Neuronal stem cell (in vitro differentiated cells): ENCODE measurements around the gene DNAAF8. TPM values are rescaled to one million over a fixed set of nuclear protein-coding genes. Genes with fewer than 3 reads are reported as not detected.

Experiments used
- DNase-seq: peaks from one replicate; pipeline ENCODE4 v3.0.0-alpha.2; 2013; ENCODE audit warnings: low spot score
- H2AFZ ChIP-seq: one replicate; pipeline ENCODE4 v1.6.1; 2013; ENCODE audit warnings: mild to moderate bottlenecking, low read length, inconsistent platforms
- H2AK5ac ChIP-seq: 2 replicates; pipeline ENCODE4 v1.6.1; 2013; ENCODE audit warnings: low read depth, mild to moderate bottlenecking, inconsistent platforms, low read length, moderate library complexity, mixed read lengths
- H2BK120ac ChIP-seq: 2 replicates; pipeline ENCODE4 v1.6.1; 2013; ENCODE audit warnings: low read depth, mild to moderate bottlenecking, inconsistent platforms, low read length, moderate library complexity, mixed read lengths
- H2BK12ac ChIP-seq: one replicate; pipeline ENCODE4 v1.6.1; 2013; ENCODE audit warnings: low read length, inconsistent platforms
- H2BK15ac ChIP-seq: 2 replicates; pipeline ENCODE4 v1.6.1; 2013; ENCODE audit warnings: mild to moderate bottlenecking, low read length, inconsistent platforms, mixed read lengths
- H2BK5ac ChIP-seq: one replicate; pipeline ENCODE4 v1.6.1; 2013; ENCODE audit warnings: inconsistent platforms, mild to moderate bottlenecking, low read length, moderate library complexity
- H3K14ac ChIP-seq: one replicate; pipeline ENCODE4 v1.6.1; 2013; ENCODE audit warnings: low read length, inconsistent platforms
- H3K18ac ChIP-seq: 2 replicates; pipeline ENCODE4 v1.6.1; 2013; ENCODE audit warnings: low read length, inconsistent platforms
- H3K23ac ChIP-seq: 2 replicates; pipeline ENCODE4 v1.6.1; 2013; ENCODE audit warnings: low read depth, mild to moderate bottlenecking, mixed read lengths, low read length, inconsistent platforms; ENCODE audit not compliant: poor library complexity
- H3K27ac ChIP-seq: replicated peaks from 3 replicates; pipeline ENCODE4 v1.5.1; 2013; ENCODE audit warnings: low read length, inconsistent platforms
- H3K27me3 ChIP-seq, 3 experiments: 2 replicates each; pipeline ENCODE4 v1.6.1; 2013; ENCODE audit warnings: low read length in 3 of 3, mild to moderate bottlenecking in 2 of 3, inconsistent platforms in 1 of 3, low read depth in 1 of 3, mixed read lengths in 1 of 3, moderate library complexity in 1 of 3; ENCODE audit not compliant: control insufficient read depth in 3 of 3, insufficient read depth in 3 of 3
- H3K36me3 ChIP-seq, 2 donors: replicated peaks in 1 of 2; 2 replicates each; pipeline ENCODE4 v1.6.1; 2013; ENCODE audit warnings: low read length in 2 of 2; ENCODE audit not compliant: control insufficient read depth in 2 of 2, insufficient read depth in 2 of 2
- H3K4ac ChIP-seq: 2 replicates; pipeline ENCODE4 v1.6.1; 2013; ENCODE audit warnings: inconsistent platforms, mild to moderate bottlenecking, low read length, moderate library complexity
- H3K4me1 ChIP-seq, 2 donors: 1 replicate in 1 of 2; 2 replicates in 1 of 2; pipeline ENCODE4 v1.6.1; 2013; ENCODE audit warnings: low read length in 2 of 2, low read depth in 1 of 2; ENCODE audit not compliant: control insufficient read depth in 2 of 2, insufficient read depth in 1 of 2
- H3K4me2 ChIP-seq: one replicate; pipeline ENCODE4 v1.6.1; 2013; ENCODE audit warnings: mild to moderate bottlenecking, low read length, inconsistent platforms; ENCODE audit not compliant: insufficient read depth, poor library complexity, severe bottlenecking
- H3K4me3 ChIP-seq, 2 donors: 2 replicates each; pipeline ENCODE4 v1.5.1; 2013; ENCODE audit warnings: low read length in 2 of 2, mild to moderate bottlenecking in 2 of 2, inconsistent platforms in 1 of 2, moderate library complexity in 1 of 2
- H3K79me1 ChIP-seq: one replicate; pipeline ENCODE4 v1.6.1; 2013; ENCODE audit warnings: low read depth, mild to moderate bottlenecking, inconsistent platforms, low read length, moderate library complexity
- H3K9ac ChIP-seq: one replicate; pipeline ENCODE4 v1.6.1; 2013; ENCODE audit warnings: mild to moderate bottlenecking, low read depth, low read length, inconsistent platforms; ENCODE audit not compliant: poor library complexity
- H3K9me3 ChIP-seq, 2 donors: replicated peaks in 1 of 2; 2 replicates each; pipeline versions ENCODE3 to v1.6.1; 2013; ENCODE audit warnings: low read length in 2 of 2, mild to moderate bottlenecking in 2 of 2, inconsistent platforms in 1 of 2, low read depth in 1 of 2, mixed read lengths in 1 of 2, moderate library complexity in 1 of 2; ENCODE audit not compliant: control insufficient read depth in 2 of 2, insufficient read depth in 1 of 2
- H4K8ac ChIP-seq: one replicate; pipeline ENCODE4 v1.6.1; 2013; ENCODE audit warnings: low read depth, mild to moderate bottlenecking, inconsistent platforms, low read length, moderate library complexity
- H4K91ac ChIP-seq: one replicate; pipeline ENCODE4 v1.6.1; 2013; ENCODE audit warnings: low read length, low read depth, mild to moderate bottlenecking, inconsistent platforms; ENCODE audit not compliant: poor library complexity
- WGBS, 2 donors: extraction: QIAGEN DNeasy Blood & Tissue Kit; methylation state at CpG; one replicate each; pipeline ENCODE4 v1.1.7; 2013; ENCODE audit warnings: missing lambda C conversion rate in 2 of 2, mixed read lengths in 1 of 2; ENCODE audit not compliant: insufficient read length in 2 of 2, insufficient replicate concordance in 1 of 2; ENCODE audit errors: extremely low coverage in 2 of 2; 5-methylcytosine and 5-hydroxymethylcytosine counted together
- polyA plus RNA-seq, 2 experiments: library from polyadenylated mRNA; stranded (reverse); fragments of 200-250 nt; gene quantifications; one replicate each; pipeline ENCODE4 v1.2.3, GENCODE V29; 2013

DNAAF8 gene
- 0.29 TPM for polyA plus RNA-seq (2013, experiment 1 of 2)
- 0.17 TPM for polyA plus RNA-seq (2013, experiment 2 of 2)

GRCh38 chr16:4734063-4734729 lies at the start of gene DNAAF8, which contains the start of gene ANKS3:
Gene DNAAF8, plus strand, starts transcription at chr16:4734537. Its CDS starts 1,978 bp downstream, at chr16:4736515.
Gene ANKS3, minus strand, starts transcription at chr16:4734271. Its CDS starts 4,122 bp downstream, at chr16:4730149.
- no peak within 1 kb of the TSS for H2BK15ac ChIP-seq
- no CpG with 5 or more reads among the region's 70 CpGs for WGBS, 2 donors
- H3K18ac ChIP-seq: peak within 1 kb of the TSS; percentile 92
- H3K79me1 ChIP-seq: peaks cover 4% of the 10 kb centered on the region
- peaks cover 7 to 24% of the 10 kb centered on the region in 2 donors for H3K36me3 ChIP-seq
- no peak within 1 kb of the TSS for H4K91ac ChIP-seq
- H3K14ac ChIP-seq: peak within 1 kb of the TSS; percentile 0
- DNase-seq: peak; percentile 90
- H3K4me1 ChIP-seq: peaks cover 0 to 3% of the 10 kb centered on the region in 2 donors
- no peak within 1 kb of the TSS for H3K4ac ChIP-seq
- H2AK5ac ChIP-seq: no peak within 1 kb of the TSS
- peak within 1 kb of the TSS; percentile 92 for H3K9ac ChIP-seq
- H2BK120ac ChIP-seq: no peak within 1 kb of the TSS
- no peak within 1 kb of the TSS for H2BK5ac ChIP-seq
- peak within 1 kb of the TSS; percentile 66 for H3K23ac ChIP-seq
- no peaks in the 10 kb centered on the region for H3K27me3 ChIP-seq
- no peaks in the 10 kb centered on the region for H3K9me3 ChIP-seq
- peak within 1 kb of the TSS; percentile 23 for H4K8ac ChIP-seq
- no peak within 1 kb of the TSS for H2BK12ac ChIP-seq
- H2AFZ ChIP-seq: peak within 1 kb of the TSS; percentile 95
- H3K27ac ChIP-seq: peak within 1 kb of the TSS; percentile 86
- peak within 1 kb of the TSS; percentile 94 to 99 for H3K4me3 ChIP-seq
- peak within 1 kb of the TSS; percentile 99 for H3K4me2 ChIP-seq

- no peak overlapping the region for H3K14ac ChIP-seq
- H3K4me2 ChIP-seq: no peak overlapping the region
- H3K27ac ChIP-seq: no peak overlapping the region
- H2AFZ ChIP-seq: no peak overlapping the region
- H2BK12ac ChIP-seq: no peak overlapping the region
- no peaks in the 10 kb centered on the region for H3K4me1 ChIP-seq
- no peak for DNase-seq
- H3K36me3 ChIP-seq: peaks cover 18 to 91% of the 10 kb centered on the region in 2 donors
- no peak overlapping the region for H3K9ac ChIP-seq
- no peaks in the 10 kb centered on the region for H3K27me3 ChIP-seq
- WGBS, 2 donors: no CpG with 5 or more reads among the region's 13 CpGs
- H4K91ac ChIP-seq: no peak overlapping the region
- no peaks in the 10 kb centered on the region for H3K9me3 ChIP-seq
- H3K4me3 ChIP-seq: no peak overlapping the region
- no peak overlapping the region for H2BK15ac ChIP-seq
- no peak overlapping the region for H3K4ac ChIP-seq
- no peak overlapping the region for H2BK5ac ChIP-seq
- no peak overlapping the region for H3K23ac ChIP-seq
- H2BK120ac ChIP-seq: no peak overlapping the region
- H4K8ac ChIP-seq: no peak overlapping the region
- peaks cover 4% of the 10 kb centered on the region for H3K79me1 ChIP-seq
- no peak overlapping the region for H2AK5ac ChIP-seq
- no peak overlapping the region for H3K18ac ChIP-seq
Measured at GRCh38 chr16:4684763-4685162, 49.6 kb upstream of the DNAAF8 start.

DNA sequence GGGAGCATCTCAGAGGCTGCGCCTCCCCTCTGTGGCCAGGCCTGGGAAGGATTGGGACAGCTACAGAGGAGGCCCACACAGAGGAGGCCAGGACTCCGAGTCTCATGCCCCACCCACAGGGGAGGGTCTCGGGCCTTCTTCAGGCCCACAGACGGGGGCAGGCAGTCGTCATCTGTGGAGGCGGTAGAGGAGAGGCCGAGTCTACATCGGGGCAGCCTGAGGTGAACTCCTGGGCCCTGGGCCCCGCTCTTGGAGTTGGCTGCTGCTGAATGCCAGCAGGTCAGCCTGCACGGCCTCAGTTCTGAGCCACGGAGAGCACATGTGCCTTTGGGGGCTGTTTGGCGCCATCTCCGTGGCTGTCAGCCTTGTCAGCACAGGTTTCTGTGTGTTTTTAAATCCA lies 49.0 kb upstream of the DNAAF8 start:
- no peak overlapping the region for H2BK120ac ChIP-seq

DNA sequence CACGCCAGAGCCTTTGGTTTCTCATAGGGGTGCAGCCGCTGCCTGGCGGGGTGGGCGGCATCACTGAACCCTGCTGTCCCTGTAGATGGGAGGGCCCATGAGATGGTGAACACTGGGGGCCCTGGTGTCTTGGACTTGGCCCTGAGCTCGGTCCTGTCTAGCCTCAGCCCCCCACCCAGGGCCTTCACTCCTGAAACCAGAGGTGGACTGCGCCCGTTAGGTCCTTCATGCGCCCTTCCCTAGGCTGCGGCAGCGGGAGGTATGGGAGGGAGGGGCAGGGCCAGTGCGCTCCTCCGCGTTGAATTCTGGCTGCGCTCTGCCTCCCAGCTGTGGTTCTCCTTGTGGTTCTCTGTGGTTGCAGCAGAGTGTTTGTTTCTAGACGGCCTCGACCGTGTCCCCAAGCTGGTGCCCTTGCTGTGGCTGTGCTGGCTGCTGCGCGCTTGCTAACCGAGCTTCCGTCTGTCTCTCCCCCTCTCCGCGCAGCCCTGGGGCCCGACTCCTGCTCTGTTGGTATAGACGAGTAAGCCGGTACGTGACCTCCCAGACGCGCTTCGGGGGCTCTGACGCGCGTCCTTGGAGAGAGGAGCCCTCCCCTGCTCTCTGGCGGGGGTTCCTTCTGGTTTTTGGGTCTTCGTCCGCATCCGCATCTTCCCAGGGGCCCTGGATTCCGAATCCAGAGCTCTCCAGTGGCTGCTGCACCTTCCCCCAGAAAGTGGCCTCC lies 48.4 kb upstream of the DNAAF8 start:
- Histone ChIP-seq H2BK120ac (no peak overlapping the region), H2AK5ac (no peak overlapping the region), H3K4me3 (no peak overlapping the region), H3K4me1 (no peaks in the 10 kb centered on the region), H3K23ac (peak overlapping the region; percentile 20), H3K27ac (no peak overlapping the region), H3K9ac (peak overlapping the region; percentile 60), H2BK15ac (no peak overlapping the region), H3K4ac (no peak overlapping the region), H3K27me3 (no peaks in the 10 kb centered on the region), H4K91ac (no peak overlapping the region), H2AFZ (no peak overlapping the region), H4K8ac (no peak overlapping the region), H3K14ac (no peak overlapping the region), H3K36me3 (peaks cover 21 to 86% of the 10 kb centered on the region in 2 donors), H2BK12ac (peak overlapping the region; percentile 41), H3K9me3 (peaks cover 0 to 2% of the 10 kb centered on the region in 2 donors), H3K4me2 (no peak overlapping the region), H3K79me1 (peaks cover 4% of the 10 kb centered on the region), H3K18ac (no peak overlapping the region), H2BK5ac (peak overlapping the region; percentile 39)
- no CpG with 5 or more reads among the region's 38 CpGs for WGBS, 2 donors
- no peak for DNase-seq

More for the DNA sequence above, 49.0 kb upstream of the DNAAF8 start:
- no peaks in the 10 kb centered on the region for H3K4me1 ChIP-seq
- no peak overlapping the region for H3K14ac ChIP-seq
- H3K4me3 ChIP-seq: no peak overlapping the region
- no peak overlapping the region for H2AK5ac ChIP-seq
- H3K27me3 ChIP-seq: no peaks in the 10 kb centered on the region
- H4K8ac ChIP-seq: no peak overlapping the region
- H3K27ac ChIP-seq: no peak overlapping the region
- no peak overlapping the region for H3K9ac ChIP-seq
- DNase-seq: no peak
- no peak overlapping the region for H2BK15ac ChIP-seq
- H3K36me3 ChIP-seq: peaks cover 19 to 90% of the 10 kb centered on the region in 2 donors
- H3K18ac ChIP-seq: no peak overlapping the region
- no peak overlapping the region for H3K4ac ChIP-seq
- H2BK12ac ChIP-seq: no peak overlapping the region
- no peak overlapping the region for H2AFZ ChIP-seq
- no CpG with 5 or more reads among the region's 13 CpGs for WGBS, 2 donors
- no peaks in the 10 kb centered on the region for H3K9me3 ChIP-seq
- H2BK5ac ChIP-seq: no peak overlapping the region
- peaks cover 4% of the 10 kb centered on the region for H3K79me1 ChIP-seq
- H4K91ac ChIP-seq: no peak overlapping the region
- no peak overlapping the region for H3K23ac ChIP-seq
- no peak overlapping the region for H3K4me2 ChIP-seq
